VCaP (cell line): Measurements from ENCODE around the gene SLC44A5.
"Not testable (repeated sequence)": the region's sequence is repeated elsewhere in the genome, so short reads cannot be mapped to it uniquely, and the experiment has no call there.

Source experiments
- H3K27ac ChIP-seq: fragments of 450-650 bp; 2 replicates; pipeline ENCODE4 v1.5.1; 2017
- CTCF ChIP-seq: fragments of 450-650 bp; conservative IDR thresholded peaks from 2 replicates; pipeline ENCODE4 v1.5.1; 2017; ENCODE audit warnings: mild to moderate bottlenecking, moderate library complexity

SLC44A5 gene

GRCh38 chr1:75492011-75492410, 118.9 kb downstream of the SLC44A5 start:
- H3K27ac ChIP-seq = peak overlapping the region; percentile 45
- no peak for TF ChIP-seq CTCF

- no peak overlapping the region for H3K27ac ChIP-seq
Observed at GRCh38 chr1:75487399-75487798, 123.5 kb downstream of the SLC44A5 start.

GRCh38 chr1:75484789-75485188, 126.1 kb downstream of the SLC44A5 start:
- no peak for TF ChIP-seq CTCF
- no peak overlapping the region for H3K27ac ChIP-seq

More at GRCh38 chr1:75487399-75487798, 123.5 kb downstream of the SLC44A5 start:
- no peak for TF ChIP-seq CTCF

GRCh38 chr1:75482951-75483350, 128.0 kb downstream of the SLC44A5 start:
- no peak; the same call in 1 of the 2 replicates for TF ChIP-seq CTCF
- H3K27ac ChIP-seq = peak overlapping the region; percentile 19; the same call in 1 of the 2 replicates

- not testable (repeated sequence) for H3K27ac ChIP-seq
Observed at GRCh38 chr1:75476486-75476885, 134.4 kb downstream of the SLC44A5 start.

- no peak overlapping the region for H3K27ac ChIP-seq
- TF ChIP-seq CTCF = no peak
Observed at GRCh38 chr1:75475696-75476095, 135.2 kb downstream of the SLC44A5 start.

GRCh38 chr1:75472971-75473603, 137.8 kb downstream of the SLC44A5 start:
- no peak overlapping the region for H3K27ac ChIP-seq
- TF ChIP-seq CTCF = no peak

- H3K27ac ChIP-seq = no peak overlapping the region
- no peak for TF ChIP-seq CTCF
Observed at GRCh38 chr1:75472089-75472970, 138.6 kb downstream of the SLC44A5 start.
